Hepatocyte (in vitro differentiated cells): ENCODE data around the gene PTPN13. TPM values are rescaled to one million over a fixed set of nuclear protein-coding genes. Genes with fewer than 3 reads are reported as not detected.

ENCODE experiments used
- DNase-seq: peaks from one replicate; pipeline ENCODE4 v3.0.0-alpha.2; 2016; ENCODE audit warnings: low spot score
- H2AFZ ChIP-seq: fragments of 200-600 bp; sonication (generic); 2 replicates; pipeline ENCODE4 v1.6.0; 2016; ENCODE audit warnings: antibody characterized with exemption, mild to moderate bottlenecking
- H3K27ac ChIP-seq: fragments of 200-600 bp; sonication (generic); 2 replicates; pipeline ENCODE4 v1.5.1; 2016; ENCODE audit warnings: mild to moderate bottlenecking
- H3K27me3 ChIP-seq: fragments of 200-600 bp; sonication (generic); 2 replicates; pipeline ENCODE4 v1.6.1; 2016
- H3K36me3 ChIP-seq: fragments of 200-600 bp; sonication (generic); replicated peaks from 2 replicates; pipeline ENCODE4 v1.5.1; 2016; ENCODE audit warnings: low read depth; ENCODE audit not compliant: insufficient read depth
- H3K4me1 ChIP-seq: fragments of 200-600 bp; sonication (generic); 2 replicates; pipeline ENCODE4 v1.5.1; 2016; ENCODE audit warnings: mild to moderate bottlenecking, moderate library complexity; ENCODE audit not compliant: insufficient read depth
- H3K4me2 ChIP-seq: fragments of 200-600 bp; sonication (generic); 2 replicates; pipeline ENCODE4 v1.6.0; 2016
- H3K4me3 ChIP-seq: fragments of 200-600 bp; sonication (generic); 2 replicates; pipeline ENCODE4 v1.5.1; 2016; ENCODE audit warnings: mild to moderate bottlenecking
- H3K79me2 ChIP-seq: fragments of 200-600 bp; sonication (generic); 2 replicates; pipeline ENCODE4 v1.6.0; 2017; ENCODE audit warnings: mild to moderate bottlenecking
- H3K9me2 ChIP-seq: fragments of 200-600 bp; sonication (generic); replicated peaks from 2 replicates; pipeline ENCODE4 v1.6.0; 2017; ENCODE audit warnings: mild to moderate bottlenecking; ENCODE audit not compliant: insufficient read depth
- H3K9me3 ChIP-seq: fragments of 200-600 bp; sonication (generic); 2 replicates; pipeline ENCODE4 v1.5.1; 2016; ENCODE audit warnings: low read depth, mild to moderate bottlenecking
- H4K20me1 ChIP-seq: fragments of 200-600 bp; sonication (generic); 2 replicates; pipeline ENCODE4 v1.6.0; 2016; ENCODE audit warnings: mild to moderate bottlenecking; ENCODE audit not compliant: insufficient read depth, poor library complexity, severe bottlenecking
- EZH2 ChIP-seq: fragments of 200-600 bp; sonication (generic); IDR thresholded peaks from 2 replicates; pipeline ENCODE4 v1.6.1; 2016; ENCODE audit warnings: antibody characterized with exemption, mild to moderate bottlenecking, borderline replicate concordance
- EZH2phosphoT487 ChIP-seq: fragments of 200-600 bp; sonication (generic); IDR thresholded peaks from one replicate; pipeline ENCODE4 v1.6.1; 2018; ENCODE audit warnings: antibody characterized with exemption, mild to moderate bottlenecking, low read depth, moderate library complexity; ENCODE audit not compliant: unreplicated experiment, severe bottlenecking
- WGBS: methylation state at CpG from one replicate; pipeline ENCODE4 v1.1.6; 2016; ENCODE audit warnings: low lambda C conversion rate; ENCODE audit errors: missing lambda C conversion rate; 5-methylcytosine and 5-hydroxymethylcytosine counted together
- polyA plus RNA-seq: library from polyadenylated mRNA; unstranded; fragments of >200 nt; fragmentation: Nextera tagmentation; extraction: Ambion mirVana; gene quantifications from 2 replicates; pipeline ENCODE4 v1.2.1, GENCODE V29; 2016
- total RNA-seq: library from RNA; depleted of rRNA; stranded (reverse); fragments of >200 nt; gene quantifications from 2 replicates; pipeline ENCODE4 v1.2.3, GENCODE V29; 2014
- TF ChIP-seq, protein P1 (sequence below): fragments of 200-600 bp; sonication (generic); IDR thresholded peaks from 2 replicates; pipeline ENCODE4 v1.5.1; 2016; ENCODE audit warnings: antibody characterized with exemption, mild to moderate bottlenecking; ENCODE audit not compliant: poor library complexity

The PTPN13 gene
- total and polyA plus RNA-seq, 2 experiments from 2014 or later = 12.6 to 52.8 TPM

DNA sequence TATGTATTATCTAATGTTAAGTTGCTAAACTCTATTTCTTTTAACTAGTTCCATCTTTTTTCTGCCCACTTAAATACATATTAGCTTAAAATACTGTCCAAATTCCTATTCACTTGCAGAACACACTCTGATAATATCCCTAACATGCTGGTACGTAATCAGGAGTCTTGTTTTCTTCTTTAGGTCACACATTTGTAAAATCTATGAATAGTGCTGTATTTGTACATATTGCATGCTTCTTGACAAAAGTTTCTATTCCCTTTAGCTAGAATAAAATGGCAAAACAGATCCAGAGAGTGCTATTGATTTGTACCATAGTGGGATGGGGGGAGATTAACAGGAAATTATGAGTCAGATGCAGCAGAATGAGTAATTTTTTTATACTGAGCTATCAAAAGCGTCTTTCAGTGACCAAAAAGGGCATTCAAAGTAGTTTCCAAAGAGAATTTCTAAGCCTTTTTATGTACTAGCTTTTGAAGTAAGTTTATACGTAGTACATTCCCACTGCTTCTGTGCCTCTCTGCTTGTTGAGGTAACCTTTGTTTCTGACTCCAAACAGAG is 126.5 kb downstream of the PTPN13 start:
- no peaks in the 10 kb centered on the region for H3K9me2 ChIP-seq
- peak overlapping the region; percentile 19 for H3K27ac ChIP-seq
- no peaks in the 10 kb centered on the region for H3K27me3 ChIP-seq
- H3K79me2 ChIP-seq = peaks cover 2% of the 10 kb centered on the region
- no peak overlapping the region for H3K4me2 ChIP-seq
- no peak overlapping the region for H2AFZ ChIP-seq
- TF ChIP-seq, protein P1, sequence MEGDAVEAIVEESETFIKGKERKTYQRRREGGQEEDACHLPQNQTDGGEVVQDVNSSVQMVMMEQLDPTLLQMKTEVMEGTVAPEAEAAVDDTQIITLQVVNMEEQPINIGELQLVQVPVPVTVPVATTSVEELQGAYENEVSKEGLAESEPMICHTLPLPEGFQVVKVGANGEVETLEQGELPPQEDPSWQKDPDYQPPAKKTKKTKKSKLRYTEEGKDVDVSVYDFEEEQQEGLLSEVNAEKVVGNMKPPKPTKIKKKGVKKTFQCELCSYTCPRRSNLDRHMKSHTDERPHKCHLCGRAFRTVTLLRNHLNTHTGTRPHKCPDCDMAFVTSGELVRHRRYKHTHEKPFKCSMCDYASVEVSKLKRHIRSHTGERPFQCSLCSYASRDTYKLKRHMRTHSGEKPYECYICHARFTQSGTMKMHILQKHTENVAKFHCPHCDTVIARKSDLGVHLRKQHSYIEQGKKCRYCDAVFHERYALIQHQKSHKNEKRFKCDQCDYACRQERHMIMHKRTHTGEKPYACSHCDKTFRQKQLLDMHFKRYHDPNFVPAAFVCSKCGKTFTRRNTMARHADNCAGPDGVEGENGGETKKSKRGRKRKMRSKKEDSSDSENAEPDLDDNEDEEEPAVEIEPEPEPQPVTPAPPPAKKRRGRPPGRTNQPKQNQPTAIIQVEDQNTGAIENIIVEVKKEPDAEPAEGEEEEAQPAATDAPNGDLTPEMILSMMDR = no peak
- TF ChIP-seq EZH2phosphoT487 = no peak
- no peak for TF ChIP-seq EZH2
- peaks cover 6% of the 10 kb centered on the region for H3K9me3 ChIP-seq
- 88% methylated on average over 3 of the region's 3 CpGs for WGBS
- peaks cover 3% of the 10 kb centered on the region for H4K20me1 ChIP-seq
- H3K36me3 ChIP-seq = no peaks in the 10 kb centered on the region
- no peak for DNase-seq
- no peaks in the 10 kb centered on the region for H3K4me1 ChIP-seq
- H3K4me3 ChIP-seq = no peak overlapping the region

DNA sequence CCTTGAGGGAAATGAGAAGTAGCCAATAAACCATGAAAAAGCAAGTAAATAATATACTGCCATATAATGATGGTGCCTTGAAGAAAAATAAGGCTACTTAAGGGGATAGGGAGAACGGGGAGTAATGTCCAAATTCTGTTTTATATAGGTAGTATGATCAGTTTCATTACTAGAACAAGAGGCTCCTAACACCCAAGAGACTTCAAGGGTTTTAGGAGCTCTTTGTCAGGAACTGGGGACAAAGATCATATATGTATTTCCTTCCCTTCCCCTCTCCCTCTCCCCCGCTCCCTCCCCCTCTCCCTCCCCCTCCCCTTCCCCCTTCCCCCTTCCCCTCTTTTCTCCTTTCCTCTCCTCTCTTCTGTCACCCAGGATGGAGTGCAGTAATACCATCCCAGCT is 127.3 kb downstream of the PTPN13 start:
- H3K9me2 ChIP-seq = no peaks in the 10 kb centered on the region
- H3K79me2 ChIP-seq = peaks cover 4% of the 10 kb centered on the region
- TF ChIP-seq EZH2phosphoT487 (no peak), EZH2 (no peak)
- TF ChIP-seq, protein P1 = no peak
- peak overlapping the region; percentile 31 for H3K4me2 ChIP-seq
- no peaks in the 10 kb centered on the region for H4K20me1 ChIP-seq
- H2AFZ ChIP-seq = no peak overlapping the region
- H3K27ac ChIP-seq = no peak overlapping the region
- peaks cover 6% of the 10 kb centered on the region for H3K9me3 ChIP-seq
- H3K4me3 ChIP-seq = no peak overlapping the region
- no peaks in the 10 kb centered on the region for H3K4me1 ChIP-seq
- no peaks in the 10 kb centered on the region for H3K36me3 ChIP-seq
- no peak for DNase-seq
- 89% methylated on average over 1 of the region's 2 CpGs for WGBS
- H3K27me3 ChIP-seq = no peaks in the 10 kb centered on the region

GRCh38 chr4:86730310-86730709 is 136.2 kb downstream of the PTPN13 start:
- Histone ChIP-seq H3K4me3 (no peak overlapping the region), H3K4me2 (no peak overlapping the region), H2AFZ (no peak overlapping the region), H3K9me3 (no peaks in the 10 kb centered on the region), H3K79me2 (peaks cover 6% of the 10 kb centered on the region), H3K4me1 (no peaks in the 10 kb centered on the region), H3K27me3 (no peaks in the 10 kb centered on the region), H3K36me3 (peaks cover 4% of the 10 kb centered on the region), H4K20me1 (no peaks in the 10 kb centered on the region), H3K9me2 (no peaks in the 10 kb centered on the region), H3K27ac (no peak overlapping the region)
- no peak for DNase-seq
- 87% methylated on average over 10 of the region's 10 CpGs for whole genome bisulfite sequencing
- TF ChIP-seq EZH2phosphoT487 (no peak), EZH2 (no peak)
- TF ChIP-seq, protein P1 = no peak
